ENCODE data around the gene ALX4. TPM values are rescaled to one million over a fixed set of nuclear protein-coding genes. Genes with fewer than 3 reads are reported as not detected.

The ALX4 gene
- total RNA-seq, 1 donor from 2014 or later: not detected

DNA sequence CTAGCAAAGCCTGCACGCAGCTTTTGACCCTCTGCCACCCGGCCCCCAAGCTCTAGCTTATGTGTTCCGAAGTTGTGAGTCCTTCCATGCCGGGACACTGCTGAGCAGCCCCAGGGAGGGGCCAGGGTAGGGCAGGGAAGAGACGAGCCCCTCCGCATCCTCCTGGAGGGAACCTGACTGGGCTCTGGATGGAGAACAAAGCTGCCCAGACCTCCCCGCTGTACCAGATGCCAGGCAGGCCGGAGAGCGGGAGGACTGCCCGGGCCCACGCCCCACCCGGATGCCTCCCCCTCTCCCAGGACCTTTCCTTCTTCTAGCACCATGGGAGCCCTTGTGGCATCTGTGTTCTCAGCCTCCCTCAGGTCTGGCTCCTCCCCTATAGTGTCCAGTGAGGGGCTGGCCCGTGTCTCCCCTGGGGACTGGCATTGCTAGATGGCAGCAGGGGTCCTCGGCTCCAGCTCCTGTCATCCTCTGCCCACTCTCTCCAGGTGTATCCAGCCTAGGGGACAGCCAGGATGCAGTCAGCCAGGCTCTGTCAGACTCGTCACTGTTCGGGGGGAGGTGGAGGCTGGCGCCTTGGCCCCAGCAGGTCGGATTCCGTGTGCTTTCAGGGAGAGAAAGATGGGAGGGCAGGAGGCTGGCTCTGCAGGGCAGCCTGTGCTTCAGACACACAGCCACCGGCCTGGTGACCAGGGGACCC is 46.1 kb downstream of the ALX4 start:
- no peak overlapping the region for H3K27ac Mint-ChIP-seq
- H3K4me1 Mint-ChIP-seq: no peaks in the 10 kb centered on the region
- ChIA-PET CTCF (no interaction called here), POLR2A (no interaction called here)
- H3K9me3 Mint-ChIP-seq: no peaks in the 10 kb centered on the region
- H3K36me3 Mint-ChIP-seq (ENCODE audit: low read depth): no peaks in the 10 kb centered on the region
- no peak for DNase-seq
- no peak overlapping the region for H3K4me3 Mint-ChIP-seq
- intact Hi-C loops (cut with micrococcal nuclease): no loop called here
- TF ChIP-seq, protein P1, sequence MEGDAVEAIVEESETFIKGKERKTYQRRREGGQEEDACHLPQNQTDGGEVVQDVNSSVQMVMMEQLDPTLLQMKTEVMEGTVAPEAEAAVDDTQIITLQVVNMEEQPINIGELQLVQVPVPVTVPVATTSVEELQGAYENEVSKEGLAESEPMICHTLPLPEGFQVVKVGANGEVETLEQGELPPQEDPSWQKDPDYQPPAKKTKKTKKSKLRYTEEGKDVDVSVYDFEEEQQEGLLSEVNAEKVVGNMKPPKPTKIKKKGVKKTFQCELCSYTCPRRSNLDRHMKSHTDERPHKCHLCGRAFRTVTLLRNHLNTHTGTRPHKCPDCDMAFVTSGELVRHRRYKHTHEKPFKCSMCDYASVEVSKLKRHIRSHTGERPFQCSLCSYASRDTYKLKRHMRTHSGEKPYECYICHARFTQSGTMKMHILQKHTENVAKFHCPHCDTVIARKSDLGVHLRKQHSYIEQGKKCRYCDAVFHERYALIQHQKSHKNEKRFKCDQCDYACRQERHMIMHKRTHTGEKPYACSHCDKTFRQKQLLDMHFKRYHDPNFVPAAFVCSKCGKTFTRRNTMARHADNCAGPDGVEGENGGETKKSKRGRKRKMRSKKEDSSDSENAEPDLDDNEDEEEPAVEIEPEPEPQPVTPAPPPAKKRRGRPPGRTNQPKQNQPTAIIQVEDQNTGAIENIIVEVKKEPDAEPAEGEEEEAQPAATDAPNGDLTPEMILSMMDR (IDR thresholded peaks at IDR 0.05): no peak
- ATAC-seq (ENCODE audit: low read depth): no peak
- H3K27me3 Mint-ChIP-seq: peaks cover 2% of the 10 kb centered on the region

DNA sequence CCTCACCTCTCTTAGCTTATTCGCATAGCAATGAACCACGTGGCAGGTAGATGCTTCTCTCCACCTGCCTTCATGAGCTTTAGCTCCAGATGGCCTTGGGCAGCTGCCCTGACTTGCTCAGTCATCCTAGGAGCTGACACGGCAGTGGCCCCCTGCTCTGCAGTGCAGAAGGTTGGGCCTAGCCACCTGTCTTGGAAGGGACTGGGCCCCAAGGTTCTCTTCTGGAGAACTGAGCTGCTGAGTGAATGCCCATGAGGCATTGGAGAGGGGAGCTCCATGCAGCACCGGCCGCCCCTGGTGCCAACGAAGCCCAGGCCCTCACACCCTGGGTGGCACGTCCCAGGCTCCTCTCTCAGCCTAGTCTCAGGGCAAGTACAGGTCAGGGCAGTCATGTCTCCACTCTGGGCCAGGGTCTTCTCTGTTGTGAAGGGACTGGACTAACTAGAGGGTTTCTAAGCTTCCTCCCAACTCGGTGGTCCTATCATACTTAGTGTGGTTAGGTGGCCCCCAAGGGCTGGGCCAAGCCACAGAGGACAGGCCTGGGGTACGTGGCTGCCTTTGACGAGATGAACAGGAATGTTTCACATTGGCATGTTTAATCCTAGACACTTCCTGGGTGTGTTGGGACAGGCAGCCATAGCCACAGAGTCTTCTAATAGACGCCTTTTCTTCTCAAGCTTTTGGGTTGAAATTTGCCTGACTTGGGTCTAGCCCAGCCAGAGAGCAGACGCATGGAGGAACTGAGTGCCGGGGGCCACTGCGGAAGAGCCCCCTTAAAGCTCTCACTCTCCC is 47.9 kb downstream of the ALX4 start:
- H3K9me3 Mint-ChIP-seq: no peaks in the 10 kb centered on the region
- no peak overlapping the region for H3K4me3 Mint-ChIP-seq
- intact Hi-C loops (cut with micrococcal nuclease): no loop called here
- CTCF ChIA-PET: no interaction called here
- no peaks in the 10 kb centered on the region for H3K36me3 Mint-ChIP-seq (ENCODE audit: low read depth)
- POLR2A ChIA-PET: no interaction called here
- TF ChIP-seq, protein P1 (IDR thresholded peaks at IDR 0.05): no peak
- peaks cover 2% of the 10 kb centered on the region for H3K27me3 Mint-ChIP-seq
- H3K27ac Mint-ChIP-seq: no peak overlapping the region
- ATAC-seq (ENCODE audit: low read depth): no peak
- peaks cover 4% of the 10 kb centered on the region for H3K4me1 Mint-ChIP-seq
- DNase-seq: no peak

DNA sequence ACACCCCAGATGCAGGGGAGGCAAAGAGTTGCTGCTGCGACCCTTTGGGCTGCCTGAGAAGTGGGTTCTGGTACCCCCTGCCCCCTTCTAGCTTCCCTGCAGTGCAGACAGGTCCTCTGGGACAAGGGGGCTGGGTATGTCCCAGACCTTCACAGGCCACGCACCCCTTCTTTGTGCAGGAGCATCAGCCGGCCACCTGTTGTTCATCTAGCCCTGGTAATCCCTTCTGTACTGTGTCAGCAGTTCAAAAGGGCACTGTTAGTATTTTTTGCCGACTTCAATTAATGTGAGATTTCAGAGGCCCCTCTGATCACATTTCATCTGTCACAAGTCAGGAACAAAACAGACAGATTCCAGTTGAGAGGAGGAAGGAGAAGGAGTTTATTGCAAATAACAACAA is 49.9 kb downstream of the ALX4 start:
- TF ChIP-seq, protein P1 (IDR thresholded peaks at IDR 0.05): no peak
- Mint-ChIP-seq H3K9me3 (no peaks in the 10 kb centered on the region), H3K4me1 (peaks cover 5% of the 10 kb centered on the region), H3K27ac (no peak overlapping the region), H3K27me3 (no peaks in the 10 kb centered on the region), H3K4me3 (no peak overlapping the region), H3K36me3 (ENCODE audit: low read depth) (no peaks in the 10 kb centered on the region)
- ATAC-seq (ENCODE audit: low read depth) (no peak), DNase-seq (no peak)
- ChIA-PET CTCF (no interaction called here), POLR2A (no interaction called here)
- intact Hi-C loops (cut with micrococcal nuclease): no loop called here

DNA sequence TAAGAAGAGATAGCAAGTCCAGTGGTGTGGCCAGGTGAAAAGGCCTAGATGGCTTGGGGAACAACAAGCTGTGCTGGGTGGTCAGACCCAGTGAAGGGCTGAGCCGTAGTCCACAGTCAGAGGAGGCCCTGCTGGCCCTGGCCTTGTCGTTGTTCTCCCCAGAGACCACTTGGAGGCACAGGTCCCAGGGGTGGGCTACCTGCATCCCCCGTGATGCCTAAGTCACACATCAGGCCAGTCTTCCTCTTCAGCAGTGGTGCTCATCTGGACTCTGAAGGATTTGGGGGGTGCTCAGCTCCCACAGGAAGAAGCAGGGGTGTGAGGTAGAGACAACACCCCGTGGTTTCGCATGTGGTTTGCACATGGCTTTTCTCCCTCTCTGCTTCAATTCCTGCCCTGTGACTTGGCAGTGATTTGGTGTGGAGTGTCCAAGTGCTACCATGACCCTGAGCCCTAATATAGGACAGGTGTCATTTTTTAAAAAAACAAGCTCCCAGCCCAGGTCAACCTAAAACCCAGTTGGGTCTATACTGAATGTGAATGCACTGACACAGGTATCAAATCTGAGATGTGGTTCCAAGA is 51.0 kb downstream of the ALX4 start:
- TF ChIP-seq, protein P1 (IDR thresholded peaks at IDR 0.05): no peak
- no peaks in the 10 kb centered on the region for H3K9me3 Mint-ChIP-seq
- no peaks in the 10 kb centered on the region for H3K27me3 Mint-ChIP-seq
- ChIA-PET CTCF (no interaction called here), POLR2A (no interaction called here)
- ATAC-seq (ENCODE audit: low read depth) (no peak), DNase-seq (no peak)
- no peak overlapping the region for H3K4me3 Mint-ChIP-seq
- no peaks in the 10 kb centered on the region for H3K36me3 Mint-ChIP-seq (ENCODE audit: low read depth)
- H3K4me1 Mint-ChIP-seq: peaks cover 5% of the 10 kb centered on the region
- intact Hi-C loops (cut with micrococcal nuclease): no loop called here
- H3K27ac Mint-ChIP-seq: no peak overlapping the region

DNA sequence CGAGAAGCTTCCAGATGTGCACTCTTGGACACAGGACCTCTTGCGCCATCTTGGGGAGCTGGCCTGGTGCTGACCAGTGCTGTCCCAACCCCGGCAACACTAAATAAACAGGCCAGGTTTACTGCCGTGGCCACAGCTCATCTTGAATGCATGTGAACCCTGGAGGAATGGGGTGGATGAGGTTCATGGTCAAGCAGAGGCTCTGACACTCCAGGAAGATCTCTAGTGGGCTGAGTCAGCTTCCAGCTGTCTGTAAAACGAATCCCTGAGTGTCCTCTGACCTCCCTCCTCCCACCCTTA is 51.8 kb downstream of the ALX4 start:
- intact Hi-C loops (cut with micrococcal nuclease): no loop called here
- Mint-ChIP-seq H3K4me1 (peaks cover 5% of the 10 kb centered on the region), H3K36me3 (ENCODE audit: low read depth) (peaks cover under 1% of the 10 kb centered on the region), H3K9me3 (peaks cover 4% of the 10 kb centered on the region), H3K27me3 (no peaks in the 10 kb centered on the region), H3K4me3 (no peak overlapping the region), H3K27ac (no peak overlapping the region)
- no peak for ATAC-seq (ENCODE audit: low read depth)
- POLR2A ChIA-PET: no interaction called here
- CTCF ChIA-PET: no interaction called here
- TF ChIP-seq, protein P1 (IDR thresholded peaks at IDR 0.05): no peak
- no peak for DNase-seq

Measured in activated B cell treated with CpG ODN at 0.5 μM for 24 hours (primary cell).